Measurements from ENCODE around the gene LRRC56.

LRRC56 gene

GRCh38 chr11:536841-537621 is at the start of gene LRRC56:
Gene LRRC56, plus strand, starts transcription at chr11:537527. Its CDS starts 3,158 bp downstream, at chr11:540685.
- no peak for DNase-seq

DNA sequence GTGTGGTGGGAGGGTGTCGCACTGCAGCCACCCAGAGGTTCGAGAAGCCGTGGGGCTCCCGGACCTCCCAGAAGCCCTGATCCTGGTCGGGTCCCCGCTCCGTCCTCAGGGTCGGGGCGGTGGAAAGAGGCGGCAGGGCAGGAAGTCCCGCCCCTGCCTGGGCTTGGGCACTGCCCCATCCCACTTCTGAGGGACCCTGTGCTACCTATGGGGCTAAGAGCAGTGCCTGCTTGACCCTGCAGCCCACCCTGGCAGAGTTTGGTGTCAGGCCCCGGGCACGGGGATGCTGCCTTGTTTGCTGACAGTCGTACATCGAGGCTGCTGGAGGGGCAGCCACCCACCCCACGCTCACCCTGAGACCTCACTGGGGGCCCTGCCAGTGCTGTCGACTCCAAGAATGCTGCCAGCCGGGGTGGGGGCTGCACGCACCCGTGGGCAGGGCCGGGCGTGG is 49.7 kb upstream of the LRRC56 start:
- DNase-seq, result no peak

DNA sequence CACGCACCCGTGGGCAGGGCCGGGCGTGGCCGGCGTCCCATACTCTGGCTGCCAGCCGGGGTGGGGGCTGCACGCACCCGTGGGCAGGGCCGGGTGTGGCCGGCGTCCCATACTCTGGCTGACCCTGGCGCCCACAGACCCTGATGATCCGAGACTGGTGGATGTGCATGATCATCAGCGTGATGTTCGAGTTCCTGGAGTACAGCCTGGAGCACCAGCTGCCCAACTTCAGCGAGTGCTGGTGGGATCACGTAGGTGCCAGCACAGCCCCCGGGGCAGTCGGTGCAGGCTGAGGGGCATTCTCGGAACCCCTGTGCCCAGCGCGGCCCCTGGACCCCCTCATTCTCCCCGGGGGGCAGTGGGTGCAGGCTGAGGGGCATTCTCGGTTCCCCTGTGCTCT is 49.3 kb upstream of the LRRC56 start:
- no peak for DNase-seq

GRCh38 chr11:488579-488978 is 48.7 kb upstream of the LRRC56 start:
- no peak for DNase-seq

- DNase-seq, result no peak
Observed at GRCh38 chr11:488992-489391, 48.3 kb upstream of the LRRC56 start.

GRCh38 chr11:489610-490185 is 47.6 kb upstream of the LRRC56 start:
- DNase-seq, result no peak

DNA sequence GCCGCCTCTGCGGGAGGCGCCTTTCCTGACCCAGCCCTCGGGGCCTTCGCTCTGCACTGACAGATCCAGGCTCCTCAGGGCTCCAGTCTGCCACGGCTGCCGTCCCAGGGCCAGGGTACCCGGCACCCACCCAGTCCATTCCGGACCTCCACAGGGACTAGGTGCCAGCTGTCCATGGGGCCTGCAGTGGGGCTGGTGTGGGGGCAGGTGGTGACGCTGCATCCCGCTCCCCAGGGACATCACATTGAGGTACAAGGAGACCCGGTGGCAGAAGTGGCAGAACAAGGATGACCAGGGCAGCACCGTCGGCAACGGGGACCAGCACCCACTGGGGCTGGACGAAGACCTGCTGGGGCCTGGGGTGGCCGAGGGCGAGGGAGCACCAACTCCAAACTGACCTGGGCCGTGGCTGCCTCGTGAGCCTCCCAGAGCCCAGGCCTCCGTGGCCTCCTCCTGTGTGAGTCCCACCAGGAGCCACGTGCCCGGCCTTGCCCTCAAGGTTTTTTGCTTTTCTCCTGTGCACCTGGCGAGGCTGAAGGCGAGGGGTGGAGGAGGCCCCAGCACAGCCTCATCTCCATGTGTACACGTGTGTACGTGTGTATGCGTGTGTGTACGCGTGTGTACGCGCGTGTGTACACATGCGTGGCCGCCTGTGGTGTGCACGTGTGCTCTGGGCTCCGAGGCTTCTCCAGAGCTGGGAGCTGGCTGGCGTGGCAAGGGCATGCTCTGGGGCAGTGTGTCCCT is 47.0 kb upstream of the LRRC56 start:
- DNase-seq, result no peak

GRCh38 chr11:490930-491260 is 46.4 kb upstream of the LRRC56 start:
- no peak for DNase-seq

DNA sequence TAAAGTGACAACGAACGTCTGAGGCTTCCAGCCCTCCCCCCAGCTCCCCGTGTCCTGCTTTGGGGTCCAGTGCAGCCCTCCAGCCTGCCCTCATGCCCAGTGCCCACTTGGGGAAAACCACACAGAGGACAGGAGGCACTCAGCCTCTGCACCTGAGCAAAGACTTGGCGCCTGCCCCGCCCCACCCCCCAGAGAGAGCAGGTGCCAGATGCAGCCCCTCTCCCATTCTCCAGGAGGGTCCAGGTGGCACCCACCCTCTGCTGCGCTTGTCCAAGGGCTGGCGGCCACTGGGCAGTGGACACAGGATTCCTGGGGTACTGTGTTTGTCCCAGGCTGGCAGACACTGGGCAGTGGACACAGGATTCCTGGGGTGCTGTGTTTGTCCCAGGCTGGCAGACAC is 46.0 kb upstream of the LRRC56 start:
- DNase-seq, result no peak

DNA sequence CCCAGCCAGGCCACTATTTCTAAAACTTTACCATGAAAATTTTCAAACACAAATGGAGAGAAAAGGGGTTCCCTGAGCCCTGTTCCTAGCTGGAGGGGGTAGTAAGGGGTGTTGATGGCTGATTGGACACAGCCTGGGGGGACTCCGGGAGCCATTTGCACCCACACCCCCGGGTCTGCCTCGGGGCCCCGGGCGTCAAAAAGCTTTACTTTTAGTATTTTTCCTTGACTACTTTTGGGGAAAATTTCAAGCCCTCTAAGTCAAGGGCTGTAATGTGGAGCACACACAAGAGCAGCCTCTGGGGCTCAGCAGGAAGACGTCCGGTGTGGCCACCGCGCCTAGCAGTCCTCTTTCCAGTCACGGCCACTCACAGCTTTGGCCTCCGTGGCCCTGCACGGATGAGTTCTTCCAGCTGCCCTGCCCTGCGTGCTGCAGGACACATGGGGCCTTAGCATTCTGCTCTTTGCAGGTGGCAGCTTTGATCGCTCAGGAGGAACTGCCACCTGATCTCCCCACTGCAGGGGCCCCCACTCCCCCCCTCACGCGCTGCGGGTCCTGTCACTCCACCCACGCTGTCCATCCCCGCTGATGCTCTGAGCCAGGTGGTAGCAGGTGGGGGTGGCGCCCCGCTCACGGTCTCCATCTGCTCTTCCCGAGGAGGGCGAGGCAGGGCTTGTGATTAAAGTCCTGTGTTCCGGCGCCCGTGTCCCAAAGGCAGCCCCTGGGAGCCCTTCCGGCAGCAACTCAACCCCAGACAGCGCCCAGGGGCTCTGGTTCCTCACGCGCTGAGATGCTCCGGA is 44.7 kb upstream of the LRRC56 start:
- DNase-seq, result no peak

GRCh38 chr11:494761-495536 is 42.4 kb upstream of the LRRC56 start:
- DNase-seq, result no peak

DNA sequence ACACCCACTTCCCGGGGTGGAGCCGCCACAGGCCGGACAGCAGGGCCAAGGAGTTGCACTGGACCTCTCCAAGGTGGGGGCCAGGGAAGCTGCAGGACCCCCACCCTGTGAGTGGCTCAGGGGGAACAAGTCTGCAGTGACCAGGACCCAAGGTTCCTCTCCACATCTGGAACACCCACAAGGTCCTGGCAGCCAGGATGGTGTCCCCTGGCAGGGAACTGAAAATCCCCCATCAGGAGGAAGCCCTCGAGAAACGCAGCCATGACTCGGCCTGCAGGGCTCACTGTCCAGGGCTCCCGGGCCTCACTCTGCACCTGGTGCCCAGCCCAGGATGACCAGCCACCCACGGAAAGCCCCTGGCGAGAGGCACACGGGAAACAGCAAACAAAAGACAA is 41.8 kb upstream of the LRRC56 start:
- no peak for DNase-seq

- no peak for DNase-seq
Observed at GRCh38 chr11:496834-497564, 40.3 kb upstream of the LRRC56 start.

- DNase-seq, result no peak
Observed at GRCh38 chr11:497565-498296, 39.6 kb upstream of the LRRC56 start.

- no peak for DNase-seq
Observed at GRCh38 chr11:498297-499181, 38.8 kb upstream of the LRRC56 start.

GRCh38 chr11:499201-500076 is 37.9 kb upstream of the LRRC56 start:
- no peak for DNase-seq

- DNase-seq, result no peak
Observed at GRCh38 chr11:501001-501682, 36.2 kb upstream of the LRRC56 start.

GRCh38 chr11:501683-502287 is 35.5 kb upstream of the LRRC56 start:
- no peak for DNase-seq
